GM12801 (cell line): ENCODE results near the gene HEATR5A.

Experiments used
- CTCF ChIP-seq: IDR thresholded peaks from one replicate; pipeline ENCODE4 v1.5.1; 2011; ENCODE audit warnings: control low read depth; ENCODE audit not compliant: insufficient read length; ENCODE audit errors: extremely low read depth

The HEATR5A gene

GRCh38 chr14:31303654-31304053, 116.7 kb downstream of the HEATR5A start:
- no peak for TF ChIP-seq CTCF

- TF ChIP-seq CTCF = no peak
Observed at GRCh38 chr14:31300883-31301282, 119.5 kb downstream of the HEATR5A start.

GRCh38 chr14:31300296-31300695, 120.1 kb downstream of the HEATR5A start:
- TF ChIP-seq CTCF = no peak

GRCh38 chr14:31297701-31298344, 122.5 kb downstream of the HEATR5A start:
- TF ChIP-seq CTCF = no peak

GRCh38 chr14:31297112-31297511, 123.2 kb downstream of the HEATR5A start:
- TF ChIP-seq CTCF = no peak

GRCh38 chr14:31294746-31295405, 125.5 kb downstream of the HEATR5A start:
- TF ChIP-seq CTCF = no peak

GRCh38 chr14:31292937-31293616, 127.3 kb downstream of the HEATR5A start:
- TF ChIP-seq CTCF = no peak
